GM12878 (cell line): ENCODE results near the gene DCP1B. TPM values are rescaled to one million over a fixed set of nuclear protein-coding genes. Genes with fewer than 3 reads are reported as not detected.

Source experiments
- ATAC-seq: fragments of 200-7000 bp; cut with Tn5 transposase; 3 replicates; pipeline ENCODE4 v1.9.1; 2020; ENCODE audit warnings: mild to moderate bottlenecking, moderate library complexity
- BruUV-seq: library from RNA; stranded (reverse); fragments of 400-500 nt; replicated peaks from 2 replicates; lab custom pipeline; 2021; lab: Mats Ljungman, UMichigan
- CTCF ChIA-PET: fragments of 300-600 bp; sonication (Branson Sonifier 250); formaldehyde crosslinking; extraction: SDS; loops from one replicate; lab custom pipeline; 2021; ENCODE audit warnings: inconsistent platforms; lab: Yijun Ruan, JAX
- POLR2A ChIA-PET: fragments of 350-600 bp; formaldehyde crosslinking; extraction: SDS; loops from one replicate; lab custom pipeline; 2021; ENCODE audit warnings: inconsistent platforms; lab: Charles Lee
- RAD21 ChIA-PET: fragments of 300-600 bp; sonication (Branson Sonifier 250); formaldehyde crosslinking; loops from one replicate; lab custom pipeline; 2023; ENCODE audit warnings: antibody characterized with exemption; ENCODE audit not compliant: unreplicated experiment; lab: Charles Lee
- SMC1A ChIA-PET: fragments of 300-600 bp; sonication (Branson Sonifier 250); formaldehyde crosslinking; loops from one replicate; lab custom pipeline; 2023; ENCODE audit not compliant: unreplicated experiment, uncharacterized antibody; lab: Charles Lee
- DNase-seq: peaks from one replicate; pipeline ENCODE4 v3.0.0-alpha.2; 2011; ENCODE audit warnings: low read depth, low spot score
- FAIRE-seq: peaks from 3 replicates; lab custom pipeline; 2011; peaks lifted over from hg19 to GRCh38; lab: Jason Lieb, UNC
- H2AFZ ChIP-seq: 2 replicates; pipeline ENCODE4 v1.6.0; 2011; ENCODE audit warnings: low read depth, low read length, control low read depth; ENCODE audit not compliant: control insufficient read depth
- H3K27ac ChIP-seq: 2 replicates; pipeline ENCODE4 v1.5.1; 2011; ENCODE audit warnings: control low read depth; ENCODE audit not compliant: control insufficient read depth, insufficient read depth
- H3K27me3 ChIP-seq, 2 experiments: replicated peaks in 1 of 2; 2 replicates each; pipeline versions ENCODE4 v1.6.0 to v1.6.1; 2011; ENCODE audit warnings: low read length in 1 of 2; ENCODE audit not compliant: control insufficient read depth in 2 of 2, insufficient read depth in 2 of 2
- H3K36me3 ChIP-seq, 2 experiments: 2 replicates each; pipeline ENCODE4 v1.5.1; 2011; ENCODE audit warnings: low read length in 1 of 2; ENCODE audit not compliant: control insufficient read depth in 2 of 2, insufficient read depth in 2 of 2
- H3K4me1 ChIP-seq: 2 replicates; pipeline ENCODE4 v1.6.1; 2011; ENCODE audit warnings: mild to moderate bottlenecking, low read length, moderate library complexity, mixed read lengths; ENCODE audit not compliant: control insufficient read depth, insufficient read depth
- H3K4me2 ChIP-seq: 2 replicates; pipeline ENCODE4 v1.6.0; 2011; ENCODE audit warnings: control low read depth; ENCODE audit not compliant: control insufficient read depth, insufficient read depth
- H3K4me3 ChIP-seq: fragments of 200-600 bp; sonication (generic); 2 replicates; pipeline ENCODE4 v1.5.1; 2016
- H3K79me2 ChIP-seq: 2 replicates; pipeline ENCODE4 v1.6.0; 2011; ENCODE audit warnings: low read length; ENCODE audit not compliant: control insufficient read depth, insufficient read depth
- H3K9ac ChIP-seq: 2 replicates; pipeline ENCODE4 v1.8.0; 2011; ENCODE audit warnings: low read length, control low read depth, mixed read lengths; ENCODE audit not compliant: control insufficient read depth, insufficient read depth
- H3K9me3 ChIP-seq: replicated peaks from 3 replicates; pipeline ENCODE4 v1.5.1; 2011; ENCODE audit warnings: mild to moderate bottlenecking, low read length; ENCODE audit not compliant: control insufficient read depth, insufficient read depth
- H4K20me1 ChIP-seq: 2 replicates; pipeline ENCODE4 v1.6.0; 2011; ENCODE audit not compliant: control insufficient read depth, insufficient read depth
- BMI1 ChIP-seq: fragments of 450-650 bp; IDR thresholded peaks from 2 replicates; pipeline ENCODE4 v1.6.1; 2016; ENCODE audit warnings: mild to moderate bottlenecking, moderate library complexity, borderline replicate concordance
- FOXM1 ChIP-seq: IDR thresholded peaks from 2 replicates; pipeline ENCODE4 v1.6.1; 2012; ENCODE audit warnings: low read depth, mild to moderate bottlenecking, inconsistent platforms, low read length, moderate library complexity
- IRF4 ChIP-seq: IDR thresholded peaks from 2 replicates; pipeline ENCODE4 v1.6.1; 2011; ENCODE audit warnings: low read depth, low read length
- NBN ChIP-seq: fragments of 450-650 bp; IDR thresholded peaks from 2 replicates; pipeline ENCODE4 v1.6.1; 2016
- NFIC ChIP-seq: IDR thresholded peaks from 2 replicates; pipeline ENCODE4 v1.6.1; 2012; ENCODE audit warnings: low read depth, mild to moderate bottlenecking, inconsistent platforms, low read length, moderate library complexity
- RAD21 ChIP-seq: IDR thresholded peaks from 2 replicates; pipeline ENCODE4 v1.6.1; 2011; ENCODE audit warnings: mild to moderate bottlenecking, low read depth, low read length, moderate library complexity; ENCODE audit not compliant: insufficient read depth
- RCOR1 ChIP-seq: conservative IDR thresholded peaks from 2 replicates; pipeline ENCODE4 v1.6.1; 2012; ENCODE audit warnings: low read depth, low read length, improper control_type of control experiment
- SIX5 ChIP-seq: IDR thresholded peaks from 2 replicates; pipeline ENCODE4 v1.6.1; 2011; ENCODE audit warnings: mild to moderate bottlenecking, low read depth, low read length, moderate library complexity; ENCODE audit not compliant: severe bottlenecking
- SREBF1 ChIP-seq: IDR thresholded peaks from 2 replicates; pipeline ENCODE4 v1.6.1; 2012; ENCODE audit warnings: mild to moderate bottlenecking, low read length
- SUZ12 ChIP-seq: fragments of 200-600 bp; sonication (generic); IDR thresholded peaks from one replicate; pipeline ENCODE4 v1.6.1; 2018; ENCODE audit warnings: antibody characterized with exemption, mild to moderate bottlenecking; ENCODE audit not compliant: unreplicated experiment
- ZNF24 ChIP-seq: fragments of 450-650 bp; IDR thresholded peaks from 2 replicates; pipeline ENCODE4 v1.6.1; 2017; ENCODE audit warnings: antibody characterized with exemption, mild to moderate bottlenecking
- WGBS: methylation state at CpG from one replicate; pipeline ENCODE4 v1.1.6; 2016; ENCODE audit warnings: low lambda C conversion rate; ENCODE audit not compliant: insufficient replicate concordance, insufficient coverage; ENCODE audit errors: missing lambda C conversion rate; 5-methylcytosine and 5-hydroxymethylcytosine counted together
- in situ Hi-C: fragments of 300-500 bp; cut with MboI; formaldehyde crosslinking; loops from 9 replicates; pipeline ENCODE4 v1.14.3; 2018; ENCODE audit warnings: mixed read lengths
- intact Hi-C: fragments of 100-400 bp; cut with micrococcal nuclease; formaldehyde crosslinking; loops from one replicate; pipeline ENCODE4 v1.14.2; 2022; ENCODE audit not compliant: unreplicated experiment
- polyA plus RNA-seq, 11 experiments: library from polyadenylated mRNA; depleted of rRNA in 4 of 11; unstranded in 6 of 11; stranded (reverse) in 5 of 11; fragments of >200 nt; fragmentation: Nextera tagmentation in 4 of 11; fragmentation: Illumina TruSeq in 1 of 11; extraction: Ambion mirVana in 4 of 11; extraction: Trizol in 1 of 11; gene quantifications; 1 replicate in 1 of 11; 2 replicates in 10 of 11; pipeline versions ENCODE4 v1.2.1 to v1.2.3, GENCODE V29; 2011 to 2016; ENCODE audit warnings: inconsistent platforms in 2 of 11, missing spikeins in 2 of 11, low read depth in 1 of 11
- total RNA-seq, 4 experiments: library from RNA; depleted of rRNA in 3 of 4; stranded (reverse); fragments of >200 nt in 3 of 4; fragmentation: Illumina TruSeq in 1 of 4; extraction: Trizol in 1 of 4; gene quantifications; 2 replicates each; pipeline versions ENCODE4 v1.2.1 to v1.2.3, GENCODE V29; 2013 to 2021
- TF ChIP-seq, protein P1 (sequence below): IDR thresholded peaks from 2 replicates; pipeline ENCODE4 v1.6.1; 2011; ENCODE audit warnings: low read depth, mild to moderate bottlenecking, low read length, moderate library complexity, borderline replicate concordance; ENCODE audit errors: extremely low read depth
- TF ChIP-seq, protein P2 (sequence below): fragments of 450-650 bp; formaldehyde crosslinking; IDR thresholded peaks from 2 replicates; pipeline ENCODE4 v1.5.0; 2022; ENCODE audit warnings: mild to moderate bottlenecking, missing genetic modification characterization
- TF ChIP-seq, protein P3 (sequence below): fragments of 450-650 bp; IDR thresholded peaks from 2 replicates; pipeline ENCODE4 v1.6.1; 2017; ENCODE audit warnings: borderline replicate concordance

The DCP1B gene
- total and polyA plus RNA-seq, 10 of the 15 experiments (the other 5 are each of a cell fraction or from before 2014, with no cell fraction given) = 1.3 to 23.4 (median 15.3) TPM

DNA sequence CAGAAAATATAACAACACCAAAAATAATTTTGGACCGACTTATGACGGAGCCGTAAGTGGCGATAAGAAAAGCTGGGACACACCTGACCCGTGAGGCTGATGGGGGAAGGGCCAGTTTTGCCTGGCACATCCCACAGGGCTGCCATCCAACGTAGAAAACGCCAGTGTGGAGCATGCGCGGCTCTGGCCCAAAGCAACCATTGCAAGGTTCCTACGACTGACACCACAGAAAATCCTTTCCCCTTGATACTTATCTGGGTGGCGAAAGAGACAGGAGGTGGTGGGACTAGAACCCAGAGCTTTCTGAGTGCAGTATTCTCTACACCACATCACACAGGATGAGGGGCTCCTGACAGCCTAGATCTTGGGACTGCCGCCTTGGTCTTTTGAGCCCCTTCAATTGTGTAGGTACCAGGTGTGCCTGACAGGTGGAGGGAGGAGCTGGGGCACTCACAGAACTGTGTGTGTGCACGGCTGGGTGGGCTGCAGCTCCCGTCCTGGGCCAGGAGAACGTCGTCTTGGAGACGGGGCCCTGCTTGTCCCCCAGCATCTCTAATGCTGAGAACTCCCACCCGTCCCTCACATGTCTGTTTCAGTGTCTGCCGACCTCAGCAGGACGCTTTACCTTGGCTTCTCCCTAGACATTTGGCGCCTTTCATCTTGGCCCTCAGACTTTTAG, 68.4 kb downstream of the DCP1B start:
- TF ChIP-seq BMI1 (no peak), NBN (no peak), RCOR1 (no peak), FOXM1 (no peak), ZNF24 (no peak), IRF4 (no peak), RAD21 (no peak), SREBF1 (no peak), SIX5 (no peak), NFIC (no peak), SUZ12 (no peak)
- TF ChIP-seq, protein P1, sequence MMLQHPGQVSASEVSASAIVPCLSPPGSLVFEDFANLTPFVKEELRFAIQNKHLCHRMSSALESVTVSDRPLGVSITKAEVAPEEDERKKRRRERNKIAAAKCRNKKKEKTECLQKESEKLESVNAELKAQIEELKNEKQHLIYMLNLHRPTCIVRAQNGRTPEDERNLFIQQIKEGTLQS = no peak
- TF ChIP-seq, protein P2, sequence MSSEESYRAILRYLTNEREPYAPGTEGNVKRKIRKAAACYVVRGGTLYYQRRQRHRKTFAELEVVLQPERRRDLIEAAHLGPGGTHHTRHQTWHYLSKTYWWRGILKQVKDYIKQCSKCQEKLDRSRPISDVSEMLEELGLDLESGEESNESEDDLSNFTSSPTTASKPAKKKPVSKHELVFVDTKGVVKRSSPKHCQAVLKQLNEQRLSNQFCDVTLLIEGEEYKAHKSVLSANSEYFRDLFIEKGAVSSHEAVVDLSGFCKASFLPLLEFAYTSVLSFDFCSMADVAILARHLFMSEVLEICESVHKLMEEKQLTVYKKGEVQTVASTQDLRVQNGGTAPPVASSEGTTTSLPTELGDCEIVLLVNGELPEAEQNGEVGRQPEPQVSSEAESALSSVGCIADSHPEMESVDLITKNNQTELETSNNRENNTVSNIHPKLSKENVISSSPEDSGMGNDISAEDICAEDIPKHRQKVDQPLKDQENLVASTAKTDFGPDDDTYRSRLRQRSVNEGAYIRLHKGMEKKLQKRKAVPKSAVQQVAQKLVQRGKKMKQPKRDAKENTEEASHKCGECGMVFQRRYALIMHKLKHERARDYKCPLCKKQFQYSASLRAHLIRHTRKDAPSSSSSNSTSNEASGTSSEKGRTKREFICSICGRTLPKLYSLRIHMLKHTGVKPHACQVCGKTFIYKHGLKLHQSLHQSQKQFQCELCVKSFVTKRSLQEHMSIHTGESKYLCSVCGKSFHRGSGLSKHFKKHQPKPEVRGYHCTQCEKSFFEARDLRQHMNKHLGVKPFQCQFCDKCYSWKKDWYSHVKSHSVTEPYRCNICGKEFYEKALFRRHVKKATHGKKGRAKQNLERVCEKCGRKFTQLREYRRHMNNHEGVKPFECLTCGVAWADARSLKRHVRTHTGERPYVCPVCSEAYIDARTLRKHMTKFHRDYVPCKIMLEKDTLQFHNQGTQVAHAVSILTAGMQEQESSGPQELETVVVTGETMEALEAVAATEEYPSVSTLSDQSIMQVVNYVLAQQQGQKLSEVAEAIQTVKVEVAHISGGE (CRISPR knock-in tag) = no peak
- TF ChIP-seq, protein P3, sequence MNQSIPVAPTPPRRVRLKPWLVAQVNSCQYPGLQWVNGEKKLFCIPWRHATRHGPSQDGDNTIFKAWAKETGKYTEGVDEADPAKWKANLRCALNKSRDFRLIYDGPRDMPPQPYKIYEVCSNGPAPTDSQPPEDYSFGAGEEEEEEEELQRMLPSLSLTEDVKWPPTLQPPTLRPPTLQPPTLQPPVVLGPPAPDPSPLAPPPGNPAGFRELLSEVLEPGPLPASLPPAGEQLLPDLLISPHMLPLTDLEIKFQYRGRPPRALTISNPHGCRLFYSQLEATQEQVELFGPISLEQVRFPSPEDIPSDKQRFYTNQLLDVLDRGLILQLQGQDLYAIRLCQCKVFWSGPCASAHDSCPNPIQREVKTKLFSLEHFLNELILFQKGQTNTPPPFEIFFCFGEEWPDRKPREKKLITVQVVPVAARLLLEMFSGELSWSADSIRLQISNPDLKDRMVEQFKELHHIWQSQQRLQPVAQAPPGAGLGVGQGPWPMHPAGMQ = no peak
- TF ChIP-seq, all 136 proteins: peak for 0
- intact Hi-C loops = no loop called here
- DNase-seq (no peak), FAIRE-seq (no peak), ATAC-seq (no peak)
- RAD21 ChIA-PET = no interaction called here
- Histone ChIP-seq H3K27ac (no peak overlapping the region), H3K9me3 (no peaks in the 10 kb centered on the region), H3K4me3 (no peak overlapping the region), H3K36me3 (no peaks in the 10 kb centered on the region; a peak in 2 of 4 replicates), H3K4me1 (peaks cover 18% of the 10 kb centered on the region), H3K79me2 (no peaks in the 10 kb centered on the region), H3K9ac (no peak overlapping the region), H3K4me2 (no peak overlapping the region), H3K27me3 (no peaks in the 10 kb centered on the region; a peak in 1 of 4 replicates), H2AFZ (no peak overlapping the region), H4K20me1 (no peaks in the 10 kb centered on the region)
- WGBS = 94% methylated on average over 21 of the region's 21 CpGs
- in situ Hi-C loops = loop anchor here (5.0 kb wide), 2 partner anchors 144 to 289 kb away; no protein-coding TSS in a partner anchor
- SMC1A ChIA-PET = interaction anchor here (1.0 kb wide), 1 partner anchor 134 kb away, joined by 3 read pairs; no protein-coding TSS in a partner anchor
- CTCF ChIA-PET = interaction anchor here (0.9 to 1.4 kb wide), 3 partner anchors 116 to 145 kb away, joined by 3 read pairs; no protein-coding TSS in a partner anchor
- POLR2A ChIA-PET = no interaction called here
- BruUV-seq = no TSS peak
